Large intestine (tissue), 3 donors: ENCODE measurements around the gene PSMD5. TPM values are rescaled to one million over a fixed set of nuclear protein-coding genes. Genes with fewer than 3 reads are reported as not detected.
"Not testable (repeated sequence)": the region's sequence is repeated elsewhere in the genome, so short reads cannot be mapped to it uniquely, and the experiment has no call there.

Experiments used
- DNase-seq, 2 donors: peaks; one replicate each; pipeline versions ENCODE4 v3.0.0 to v3.0.0-alpha.2; 2013
- H3K27ac ChIP-seq: one replicate; pipeline ENCODE4 v1.5.1; 2013; ENCODE audit warnings: low read length
- H3K27me3 ChIP-seq: 2 replicates; pipeline ENCODE4 v1.6.1; 2013; ENCODE audit warnings: low read length; ENCODE audit not compliant: control insufficient read depth, insufficient read depth
- H3K36me3 ChIP-seq: 2 replicates; pipeline ENCODE4 v1.6.1; 2013; ENCODE audit warnings: low read length; ENCODE audit not compliant: control insufficient read depth, insufficient read depth
- H3K4me1 ChIP-seq: one replicate; pipeline ENCODE4 v1.6.1; 2013; ENCODE audit warnings: low read length; ENCODE audit not compliant: control insufficient read depth, insufficient read depth
- H3K4me3 ChIP-seq: one replicate; pipeline ENCODE4 v1.5.1; 2013; ENCODE audit warnings: low read length
- H3K9me3 ChIP-seq: one replicate; pipeline ENCODE4 v1.6.1; 2013; ENCODE audit warnings: mild to moderate bottlenecking, low read depth, low read length, moderate library complexity; ENCODE audit not compliant: control insufficient read depth
- WGBS: methylation state at CpG from one replicate; pipeline ENCODE4 v1.1.5; 2013; ENCODE audit warnings: low lambda C conversion rate; ENCODE audit not compliant: insufficient coverage; 5-methylcytosine and 5-hydroxymethylcytosine counted together
- polyA plus RNA-seq: library from polyadenylated mRNA; unstranded; fragments of 120-200 nt; gene quantifications from one replicate; pipeline ENCODE4 v1.2.1, GENCODE V29; 2013

Gene PSMD5
- polyA plus RNA-seq, 1 donor, result 29.1 TPM

DNA sequence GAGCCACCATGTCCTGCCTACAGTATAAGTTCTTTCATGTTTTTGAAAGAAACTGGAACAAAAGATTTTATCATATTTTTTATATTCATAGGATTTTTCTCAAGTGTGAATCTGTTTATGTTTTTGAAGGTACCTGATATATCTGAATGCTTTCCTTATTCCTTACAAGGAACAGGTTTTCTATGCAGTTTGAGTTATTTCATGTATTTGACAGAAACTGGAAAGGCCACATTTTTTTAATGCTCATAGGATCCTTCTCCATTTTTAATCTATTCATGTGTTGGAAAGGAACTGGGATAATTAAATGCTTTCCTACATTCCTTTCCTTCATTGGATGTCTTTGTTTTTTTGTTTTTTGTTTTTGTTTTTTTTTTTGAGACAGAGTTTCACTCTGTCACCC, 33.8 kb downstream of the PSMD5 start:
- Histone ChIP-seq H3K27ac (no peak overlapping the region), H3K4me1 (no peaks in the 10 kb centered on the region), H3K9me3 (peaks cover 46% of the 10 kb centered on the region), H3K36me3 (no peaks in the 10 kb centered on the region), H3K4me3 (no peak overlapping the region), H3K27me3 (no peaks in the 10 kb centered on the region)
- DNase-seq, result no peak

DNA sequence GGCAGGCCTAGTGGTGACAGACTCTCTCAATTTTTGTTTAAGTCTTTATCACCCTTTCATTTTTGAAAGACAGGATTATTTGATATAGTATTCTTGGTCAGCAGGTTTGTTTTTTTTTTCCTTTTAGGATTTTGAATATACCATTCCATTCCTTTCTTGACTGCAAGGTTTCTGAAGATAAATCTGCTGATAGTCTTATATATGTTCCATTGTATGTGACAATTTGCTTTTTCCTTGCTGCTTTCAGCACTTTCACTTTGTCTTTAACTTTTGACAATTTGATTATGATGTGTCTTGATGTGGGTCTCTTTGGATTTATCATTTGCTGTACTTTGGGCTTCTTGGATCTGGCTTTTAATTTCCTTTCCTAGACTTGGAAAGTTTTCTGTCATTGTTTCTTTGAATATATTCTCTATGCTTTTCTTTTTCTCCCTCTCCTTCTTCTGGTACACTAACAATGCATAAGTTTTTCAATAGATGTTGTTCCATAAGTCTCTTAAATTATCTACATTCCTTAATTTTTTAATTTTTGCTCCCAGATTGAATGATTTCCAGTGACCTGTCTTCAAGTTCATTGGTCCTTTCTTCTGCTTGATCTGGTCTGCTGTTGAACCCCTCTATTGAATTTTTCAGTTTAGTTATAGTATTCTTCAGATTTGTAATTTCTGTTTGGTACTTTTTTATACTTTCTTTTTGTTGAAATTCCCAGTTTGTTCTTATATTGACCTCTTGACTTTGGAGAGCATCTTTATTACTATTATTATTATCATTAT, 34.9 kb downstream of the PSMD5 start:
- no peak overlapping the region for H3K4me3 ChIP-seq
- DNase-seq, result no peak
- no peak overlapping the region for H3K27ac ChIP-seq
- no peaks in the 10 kb centered on the region for H3K36me3 ChIP-seq
- H3K9me3 ChIP-seq, result peaks cover 46% of the 10 kb centered on the region
- H3K27me3 ChIP-seq, result no peaks in the 10 kb centered on the region
- H3K4me1 ChIP-seq, result no peaks in the 10 kb centered on the region

GRCh38 chr9:120804784-120805363, 37.8 kb downstream of the PSMD5 start:
- H3K27ac ChIP-seq, H3K27me3 ChIP-seq, H3K4me1 ChIP-seq, H3K36me3 ChIP-seq, H3K4me3 ChIP-seq, DNase-seq: not testable (repeated sequence)
- WGBS, result no CpG with 5 or more reads among the region's 3 CpGs
- H3K9me3 ChIP-seq, result peaks cover 46% of the 10 kb centered on the region

DNA sequence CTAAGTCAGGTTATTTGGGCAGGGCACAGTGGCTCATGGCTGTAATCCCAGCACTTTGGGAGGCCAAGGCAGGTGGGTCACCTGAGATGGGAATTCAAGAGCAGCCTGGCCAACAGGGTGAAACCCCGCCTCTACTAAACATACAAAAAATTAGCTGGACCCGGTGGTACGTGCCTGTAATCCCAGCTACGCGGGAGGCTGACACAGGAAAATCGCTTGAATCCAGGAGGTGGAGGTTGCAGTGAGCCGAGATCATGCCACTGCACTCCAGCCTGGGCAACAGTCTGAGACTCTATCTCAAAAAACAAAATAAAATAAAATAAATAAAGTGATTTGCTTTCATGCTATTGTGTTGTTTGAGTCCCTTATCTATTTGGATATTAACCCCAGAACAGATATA, 41.3 kb downstream of the PSMD5 start:
- Histone ChIP-seq H3K36me3 (no peaks in the 10 kb centered on the region), H3K4me1 (no peaks in the 10 kb centered on the region), H3K27ac (no peak overlapping the region), H3K4me3 (no peak overlapping the region), H3K27me3 (no peaks in the 10 kb centered on the region), H3K9me3 (peaks cover 23% of the 10 kb centered on the region)
- no peak for DNase-seq
- WGBS, result no CpG with 5 or more reads among the region's 7 CpGs

GRCh38 chr9:120792898-120793765, 49.6 kb downstream of the PSMD5 start, which contains the start of gene FBXW2:
Gene FBXW2 (minus strand): TSS chr9:120793416. CDS start chr9:120788258, 5,158 bp downstream.
- Histone ChIP-seq H3K27me3 (no peaks in the 10 kb centered on the region), H3K4me3 (peak within 1 kb of the TSS; percentile 83), H3K9me3 (no peaks in the 10 kb centered on the region), H3K36me3 (peaks cover 5% of the 10 kb centered on the region), H3K4me1 (peaks cover 9% of the 10 kb centered on the region), H3K27ac (peak within 1 kb of the TSS; percentile 98)
- DNase-seq, result peak; percentile 95 to 96
- WGBS, result no CpG with 5 or more reads among the region's 72 CpGs

- DNase-seq, result no peak
- WGBS, result 100% methylated on average over 1 of the region's 3 CpGs
- Histone ChIP-seq H3K36me3 (peaks cover 12% of the 10 kb centered on the region), H3K9me3 (no peaks in the 10 kb centered on the region), H3K4me3 (no peak overlapping the region), H3K27me3 (no peaks in the 10 kb centered on the region), H3K4me1 (peaks cover 11% of the 10 kb centered on the region), H3K27ac (no peak overlapping the region)
Measured at GRCh38 chr9:120791161-120791560, 51.6 kb downstream of the PSMD5 start.

DNA sequence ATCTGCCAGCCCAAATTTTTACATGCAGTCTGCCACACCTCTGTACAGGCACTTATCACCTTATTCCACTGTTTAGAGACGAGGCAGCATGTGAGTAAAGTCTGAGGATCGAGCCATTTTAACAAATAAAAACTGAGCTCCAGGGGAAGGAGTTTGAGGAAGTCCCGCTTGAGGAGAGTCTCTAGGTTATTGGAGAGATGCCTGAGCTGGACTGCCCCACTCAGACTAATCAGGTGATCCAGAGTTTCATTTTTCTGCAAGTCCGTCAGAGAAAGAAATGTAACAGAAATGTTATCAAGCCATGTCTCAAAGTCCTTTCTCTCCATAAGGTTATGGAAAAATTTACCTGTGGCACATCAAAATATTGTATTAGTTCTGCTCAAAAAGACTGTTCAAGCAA, 54.8 kb downstream of the PSMD5 start:
- no peak overlapping the region for H3K4me3 ChIP-seq
- H3K36me3 ChIP-seq, result peaks cover 22% of the 10 kb centered on the region
- no peaks in the 10 kb centered on the region for H3K9me3 ChIP-seq
- H3K27ac ChIP-seq, result peak overlapping the region; percentile 78
- no peaks in the 10 kb centered on the region for H3K27me3 ChIP-seq
- peak; percentile 47 to 75 for DNase-seq
- 52% methylated on average over 3 of the region's 4 CpGs for WGBS
- peaks cover 11% of the 10 kb centered on the region for H3K4me1 ChIP-seq

GRCh38 chr9:120783602-120784047, 59.1 kb downstream of the PSMD5 start:
- Histone ChIP-seq H3K4me1 (peaks cover 3% of the 10 kb centered on the region), H3K36me3 (peaks cover 31% of the 10 kb centered on the region), H3K27me3 (no peaks in the 10 kb centered on the region), H3K4me3 (no peak overlapping the region), H3K9me3 (no peaks in the 10 kb centered on the region), H3K27ac (peak overlapping the region; percentile 20)
- no CpG with 5 or more reads among the region's 2 CpGs for WGBS
- DNase-seq, result peak in 1 of 2 donors; percentile 54

DNA sequence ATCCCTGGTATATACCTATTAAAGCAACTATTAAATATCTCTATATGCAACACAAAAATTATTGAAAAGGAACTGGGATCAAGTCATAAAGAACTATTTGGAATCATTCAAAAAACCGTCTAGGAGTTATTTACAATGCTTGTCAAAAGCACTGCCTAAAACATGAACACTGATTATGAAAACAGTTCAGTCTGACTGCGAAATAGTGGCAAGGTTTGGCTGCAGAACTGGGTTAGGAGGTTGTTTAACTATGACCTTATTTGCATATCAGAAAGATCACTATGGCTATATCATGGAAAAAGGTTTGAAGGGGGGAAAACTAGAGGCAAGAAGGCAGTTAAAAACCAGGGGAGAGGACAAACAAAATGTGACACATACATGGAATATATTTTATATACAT, 61.5 kb downstream of the PSMD5 start:
- no CpG with 5 or more reads among the region's 2 CpGs for WGBS
- Histone ChIP-seq H3K4me3 (no peak overlapping the region), H3K36me3 (peaks cover 46% of the 10 kb centered on the region), H3K27me3 (no peaks in the 10 kb centered on the region), H3K4me1 (no peaks in the 10 kb centered on the region), H3K9me3 (no peaks in the 10 kb centered on the region), H3K27ac (no peak overlapping the region)
- DNase-seq, result no peak

GRCh38 chr9:120780367-120780766, 62.4 kb downstream of the PSMD5 start:
- Histone ChIP-seq H3K4me3 (no peak overlapping the region), H3K27ac (no peak overlapping the region), H3K4me1 (no peaks in the 10 kb centered on the region), H3K9me3 (no peaks in the 10 kb centered on the region), H3K27me3 (no peaks in the 10 kb centered on the region), H3K36me3 (peaks cover 44% of the 10 kb centered on the region)
- DNase-seq, result no peak
- WGBS, result no CpG with 5 or more reads among the region's 3 CpGs
